OCI-LY1 (cell line): ENCODE results near the gene LAMA5.

Source experiments
- EZH2 ChIP-seq: fragments of 200-600 bp; sonication (generic), shearing (Covaris generic); IDR thresholded peaks from 2 replicates; pipeline ENCODE4 v1.8.0; 2017; ENCODE audit warnings: borderline replicate concordance, mixed run types, mild to moderate bottlenecking, antibody characterized with exemption, low read length, moderate library complexity, mixed read lengths
- TF ChIP-seq, protein P1 (sequence below): fragments of 200-600 bp; sonication (generic), shearing (Covaris generic); IDR thresholded peaks from 2 replicates; pipeline ENCODE4 v1.5.1; 2017; ENCODE audit warnings: mild to moderate bottlenecking, antibody characterized with exemption, low read length, moderate library complexity, mixed read lengths

DNA sequence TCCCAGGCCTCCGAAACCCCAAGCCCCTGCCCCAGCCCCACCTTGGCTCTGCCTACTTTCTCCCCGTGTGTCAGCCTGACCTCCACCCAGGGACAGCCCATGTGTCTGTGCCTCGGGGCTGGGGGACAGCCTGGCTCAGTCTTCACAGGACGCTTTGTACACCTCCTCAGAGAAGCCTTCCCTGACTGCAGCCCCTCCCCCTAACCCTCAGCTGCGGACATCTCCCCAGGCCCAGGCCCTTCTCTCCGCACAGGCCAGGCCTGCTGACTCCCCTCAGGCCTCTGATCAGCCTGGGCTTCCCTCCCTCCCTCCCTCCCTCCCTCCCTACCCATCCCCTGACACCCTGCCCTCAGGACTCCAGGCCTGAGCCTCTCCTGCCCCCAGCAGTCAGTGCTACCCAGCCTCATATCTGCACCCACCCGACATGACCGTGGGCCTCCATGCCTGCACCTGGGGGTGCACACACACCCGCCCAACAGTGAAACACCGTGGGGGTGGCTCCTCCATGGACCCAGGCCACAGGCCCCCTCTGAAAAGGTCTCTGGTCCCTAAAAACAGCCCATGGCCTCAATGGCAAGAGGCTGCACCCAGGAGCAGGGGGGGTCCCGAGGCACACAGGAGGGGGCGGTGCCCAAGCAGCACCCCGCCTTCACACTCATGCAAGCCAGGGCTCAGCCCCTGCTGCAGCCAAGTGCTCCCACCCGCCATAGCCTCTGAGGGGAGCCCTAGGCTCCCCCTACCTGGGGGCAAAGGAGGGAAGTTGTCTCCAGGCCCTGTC is 12.9 kb downstream of the LAMA5 start:
- TF ChIP-seq, protein P1, sequence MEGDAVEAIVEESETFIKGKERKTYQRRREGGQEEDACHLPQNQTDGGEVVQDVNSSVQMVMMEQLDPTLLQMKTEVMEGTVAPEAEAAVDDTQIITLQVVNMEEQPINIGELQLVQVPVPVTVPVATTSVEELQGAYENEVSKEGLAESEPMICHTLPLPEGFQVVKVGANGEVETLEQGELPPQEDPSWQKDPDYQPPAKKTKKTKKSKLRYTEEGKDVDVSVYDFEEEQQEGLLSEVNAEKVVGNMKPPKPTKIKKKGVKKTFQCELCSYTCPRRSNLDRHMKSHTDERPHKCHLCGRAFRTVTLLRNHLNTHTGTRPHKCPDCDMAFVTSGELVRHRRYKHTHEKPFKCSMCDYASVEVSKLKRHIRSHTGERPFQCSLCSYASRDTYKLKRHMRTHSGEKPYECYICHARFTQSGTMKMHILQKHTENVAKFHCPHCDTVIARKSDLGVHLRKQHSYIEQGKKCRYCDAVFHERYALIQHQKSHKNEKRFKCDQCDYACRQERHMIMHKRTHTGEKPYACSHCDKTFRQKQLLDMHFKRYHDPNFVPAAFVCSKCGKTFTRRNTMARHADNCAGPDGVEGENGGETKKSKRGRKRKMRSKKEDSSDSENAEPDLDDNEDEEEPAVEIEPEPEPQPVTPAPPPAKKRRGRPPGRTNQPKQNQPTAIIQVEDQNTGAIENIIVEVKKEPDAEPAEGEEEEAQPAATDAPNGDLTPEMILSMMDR: no peak
- no peak for TF ChIP-seq EZH2
